ENCODE measurements around the gene REPS1.

DNA sequence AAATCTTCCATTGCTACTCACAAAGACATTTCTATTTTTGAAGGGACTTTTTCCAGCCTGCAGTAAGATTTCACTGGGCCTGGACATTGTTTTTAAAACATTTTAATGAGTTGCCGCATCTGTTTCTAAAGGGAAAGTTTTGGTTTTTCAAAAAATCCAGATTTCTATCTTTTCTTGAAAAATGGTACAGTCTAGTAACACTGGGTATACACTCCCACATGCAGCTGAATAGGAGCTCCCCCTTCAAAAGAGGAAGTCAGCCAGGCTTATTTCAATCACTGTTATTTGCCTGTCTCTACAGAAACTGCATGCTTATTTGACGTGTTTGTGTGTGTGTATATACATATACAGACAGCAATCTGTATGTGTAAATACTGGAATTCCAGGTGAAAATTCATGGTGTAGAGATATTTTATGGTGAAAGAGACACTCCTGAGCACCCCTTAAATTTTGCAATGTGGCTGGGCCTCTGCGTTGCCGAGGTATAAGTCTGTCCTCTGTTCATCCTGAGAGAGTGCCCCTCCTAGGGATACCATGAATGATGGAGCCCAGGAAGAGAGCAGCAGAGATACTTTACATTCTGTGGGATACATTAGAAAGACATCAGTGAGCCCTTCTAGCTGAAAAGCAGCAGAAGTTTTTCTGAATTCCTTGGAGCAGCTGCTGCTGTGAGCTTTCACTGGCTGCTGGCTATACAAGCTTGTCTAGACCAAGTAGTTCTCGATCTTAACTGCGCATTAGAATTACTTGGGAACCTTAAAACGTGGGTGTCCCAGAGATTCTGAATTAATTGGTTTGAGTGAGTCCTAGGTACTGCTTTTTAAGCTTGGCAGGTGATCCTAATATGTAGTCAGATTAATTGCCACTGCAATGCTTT lies 28.5 kb upstream of the REPS1 start:
- TF ChIP-seq POLR2A (IDR thresholded peaks at IDR 0.05) (no peak), POLR2AphosphoS5 (IDR thresholded peaks at IDR 0.05) (no peak), CTCF (IDR thresholded peaks at IDR 0.05) (no peak)
